Smooth muscle cell (in vitro differentiated cells): ENCODE results near the gene SPATA6. TPM values are rescaled to one million over a fixed set of nuclear protein-coding genes. Genes with fewer than 3 reads are reported as not detected.
"Not testable (repeated sequence)": the region's sequence is repeated elsewhere in the genome, so short reads cannot be mapped to it uniquely, and the experiment has no call there.

Experiments used
- DNase-seq: peaks from one replicate; lab custom pipeline; 2025; ENCODE audit not compliant: unreplicated experiment; lab: John Stamatoyannopoulos, UW
- H2AFZ ChIP-seq: fragments of 200-600 bp; sonication (generic); 2 replicates; pipeline ENCODE4 v1.6.0; 2016; ENCODE audit warnings: antibody characterized with exemption, low read depth, mild to moderate bottlenecking
- H3F3A ChIP-seq: fragments of 200-600 bp; sonication (generic); 2 replicates; pipeline ENCODE4 v1.6.0; 2017; ENCODE audit warnings: antibody characterized with exemption, low read depth
- H3K27ac ChIP-seq: fragments of 200-600 bp; sonication (generic); 2 replicates; pipeline ENCODE4 v1.5.1; 2016; ENCODE audit warnings: low read depth, mild to moderate bottlenecking
- H3K27me3 ChIP-seq: fragments of 200-600 bp; sonication (generic); 2 replicates; pipeline ENCODE4 v1.6.1; 2016; ENCODE audit warnings: low read depth, mild to moderate bottlenecking
- H3K36me3 ChIP-seq: fragments of 200-600 bp; sonication (generic); 2 replicates; pipeline ENCODE4 v1.5.1; 2016; ENCODE audit warnings: low read depth
- H3K4me1 ChIP-seq: fragments of 200-600 bp; sonication (generic); 2 replicates; pipeline ENCODE4 v1.5.1; 2016; ENCODE audit warnings: low read depth
- H3K4me2 ChIP-seq: fragments of 200-600 bp; sonication (generic); 2 replicates; pipeline ENCODE4 v1.6.0; 2016; ENCODE audit warnings: mild to moderate bottlenecking
- H3K4me3 ChIP-seq: fragments of 200-600 bp; sonication (generic); 2 replicates; pipeline ENCODE4 v1.5.1; 2016; ENCODE audit warnings: mild to moderate bottlenecking
- H3K79me2 ChIP-seq: fragments of 200-600 bp; sonication (generic); 2 replicates; pipeline ENCODE4 v1.6.0; 2016; ENCODE audit warnings: low read depth, mild to moderate bottlenecking
- H3K9ac ChIP-seq: fragments of 200-600 bp; sonication (generic); 2 replicates; pipeline ENCODE4 v1.6.0; 2016; ENCODE audit warnings: low read depth
- H3K9me3 ChIP-seq: fragments of 200-600 bp; sonication (generic); replicated peaks from 2 replicates; pipeline ENCODE4 v1.5.1; 2016; ENCODE audit warnings: low read depth
- H4K20me1 ChIP-seq: fragments of 200-600 bp; sonication (generic); 2 replicates; pipeline ENCODE4 v1.6.0; 2016; ENCODE audit warnings: low read depth
- WGBS: methylation state at CpG from one replicate; pipeline ENCODE4 v1.1.7; 2016; ENCODE audit warnings: low lambda C conversion rate; 5-methylcytosine and 5-hydroxymethylcytosine counted together
- polyA plus RNA-seq: library from polyadenylated mRNA; unstranded; fragments of >200 nt; fragmentation: Nextera tagmentation; extraction: Ambion mirVana; gene quantifications from 2 replicates; pipeline ENCODE4 v1.2.1, GENCODE V29; 2016
- total RNA-seq: library from RNA; depleted of rRNA; stranded (reverse); fragments of >200 nt; gene quantifications from 2 replicates; pipeline ENCODE4 v1.2.3, GENCODE V29; 2014
- TF ChIP-seq, protein P1 (sequence below): fragments of 200-600 bp; sonication (generic); IDR thresholded peaks from 2 replicates; pipeline ENCODE4 v1.5.1; 2017; ENCODE audit warnings: borderline replicate concordance, mild to moderate bottlenecking, antibody characterized with exemption; ENCODE audit not compliant: insufficient read depth, poor library complexity, severe bottlenecking

The SPATA6 gene
- total and polyA plus RNA-seq, 2 experiments from 2014 or later = 6.1 to 6.9 TPM

DNA sequence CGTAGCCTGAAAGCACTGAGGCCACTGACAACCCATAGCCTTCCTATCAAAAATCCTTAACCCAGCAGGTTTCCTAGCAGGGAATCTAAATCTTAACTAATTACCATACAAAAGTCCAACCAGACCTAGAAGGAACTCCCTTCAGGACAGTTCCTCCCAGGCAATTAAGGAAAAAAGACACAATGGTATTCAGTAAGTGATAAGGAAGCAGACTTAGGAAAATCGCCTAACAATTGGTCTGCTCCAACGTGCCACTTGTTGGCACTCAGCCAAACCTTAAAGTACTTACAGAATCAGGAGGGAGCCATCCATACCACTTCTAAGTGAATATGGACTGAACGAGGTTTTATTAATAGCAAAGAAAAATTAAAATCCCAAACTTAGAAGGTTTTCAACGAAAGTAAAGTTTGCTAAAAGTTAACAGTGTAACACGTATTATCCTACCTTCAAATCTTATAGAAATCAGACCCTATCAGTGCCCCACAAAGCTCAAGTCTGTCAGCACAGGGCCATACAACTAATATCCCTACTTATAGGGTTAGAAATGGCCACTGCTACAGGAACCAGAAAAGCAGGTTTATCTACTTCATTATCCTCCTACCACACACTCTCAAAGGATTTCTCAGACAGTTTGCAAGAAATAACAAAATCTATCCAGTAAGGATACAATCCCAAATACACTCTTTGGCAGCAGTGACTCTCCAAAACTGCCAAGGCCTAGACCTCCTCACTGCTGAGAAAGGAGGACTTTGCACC, 29.0 kb downstream of the SPATA6 start:
- Histone ChIP-seq H3K9ac (no peak overlapping the region), H3K4me2 (no peak overlapping the region), H3K9me3 (no peaks in the 10 kb centered on the region), H3K4me1 (no peaks in the 10 kb centered on the region), H2AFZ (no peak overlapping the region), H3K36me3 (no peaks in the 10 kb centered on the region), H3K27me3 (no peaks in the 10 kb centered on the region), H3K79me2 (no peaks in the 10 kb centered on the region), H4K20me1 (no peaks in the 10 kb centered on the region), H3F3A (no peaks in the 10 kb centered on the region), H3K27ac (no peak overlapping the region), H3K4me3 (no peak overlapping the region)
- 74% methylated on average over 6 of the region's 6 CpGs for WGBS
- TF ChIP-seq, protein P1, sequence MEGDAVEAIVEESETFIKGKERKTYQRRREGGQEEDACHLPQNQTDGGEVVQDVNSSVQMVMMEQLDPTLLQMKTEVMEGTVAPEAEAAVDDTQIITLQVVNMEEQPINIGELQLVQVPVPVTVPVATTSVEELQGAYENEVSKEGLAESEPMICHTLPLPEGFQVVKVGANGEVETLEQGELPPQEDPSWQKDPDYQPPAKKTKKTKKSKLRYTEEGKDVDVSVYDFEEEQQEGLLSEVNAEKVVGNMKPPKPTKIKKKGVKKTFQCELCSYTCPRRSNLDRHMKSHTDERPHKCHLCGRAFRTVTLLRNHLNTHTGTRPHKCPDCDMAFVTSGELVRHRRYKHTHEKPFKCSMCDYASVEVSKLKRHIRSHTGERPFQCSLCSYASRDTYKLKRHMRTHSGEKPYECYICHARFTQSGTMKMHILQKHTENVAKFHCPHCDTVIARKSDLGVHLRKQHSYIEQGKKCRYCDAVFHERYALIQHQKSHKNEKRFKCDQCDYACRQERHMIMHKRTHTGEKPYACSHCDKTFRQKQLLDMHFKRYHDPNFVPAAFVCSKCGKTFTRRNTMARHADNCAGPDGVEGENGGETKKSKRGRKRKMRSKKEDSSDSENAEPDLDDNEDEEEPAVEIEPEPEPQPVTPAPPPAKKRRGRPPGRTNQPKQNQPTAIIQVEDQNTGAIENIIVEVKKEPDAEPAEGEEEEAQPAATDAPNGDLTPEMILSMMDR = no peak
- no peak for DNase-seq

DNA sequence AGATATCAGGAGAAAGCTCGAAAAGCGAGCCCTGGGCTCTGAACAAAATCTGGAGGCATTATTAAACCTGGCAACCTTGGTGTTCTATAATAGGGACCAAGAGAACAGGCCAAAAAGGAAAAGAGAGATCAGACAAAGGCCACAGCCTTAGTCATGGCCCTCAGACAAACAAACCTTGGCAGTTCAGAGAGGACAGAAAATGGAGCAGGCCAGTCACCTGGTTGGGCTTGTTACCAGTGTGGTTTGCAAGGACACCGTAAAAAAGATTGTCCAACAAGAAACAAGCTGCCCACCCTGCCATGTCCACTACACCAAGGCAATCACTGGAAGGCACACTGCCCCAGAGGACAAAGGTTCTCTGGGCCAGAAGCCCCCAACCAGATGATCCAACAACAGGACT, 31.2 kb downstream of the SPATA6 start:
- not testable (repeated sequence) for H3K4me3 ChIP-seq, H3K9me3 ChIP-seq, H2AFZ ChIP-seq, H4K20me1 ChIP-seq, H3K27me3 ChIP-seq, H3K36me3 ChIP-seq, H3K27ac ChIP-seq, H3K4me1 ChIP-seq, H3K79me2 ChIP-seq, H3K4me2 ChIP-seq, DNase-seq, H3K9ac ChIP-seq, H3F3A ChIP-seq
- 89% methylated on average over 3 of the region's 3 CpGs for WGBS

DNA sequence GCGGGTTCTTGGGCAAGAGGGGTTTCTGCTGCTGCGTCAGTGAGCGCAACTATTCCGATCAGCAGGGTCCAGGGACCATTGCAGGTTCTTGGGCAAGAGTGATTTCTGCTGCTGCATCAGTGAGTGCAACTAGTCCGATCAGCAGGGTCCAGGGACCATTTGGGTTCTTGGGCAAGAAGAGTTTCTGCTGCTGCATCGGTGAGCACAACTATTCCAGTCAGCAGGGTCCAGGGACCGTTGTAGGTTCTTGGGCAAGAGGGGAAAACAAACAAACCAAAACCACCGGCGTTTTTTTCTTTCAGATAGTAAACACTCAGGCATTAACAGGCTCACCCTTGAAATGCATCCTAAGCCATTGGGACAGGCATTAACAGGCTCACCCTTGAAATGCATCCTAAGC, 32.6 kb downstream of the SPATA6 start:
- no peaks in the 10 kb centered on the region for H3K9me3 ChIP-seq

DNA sequence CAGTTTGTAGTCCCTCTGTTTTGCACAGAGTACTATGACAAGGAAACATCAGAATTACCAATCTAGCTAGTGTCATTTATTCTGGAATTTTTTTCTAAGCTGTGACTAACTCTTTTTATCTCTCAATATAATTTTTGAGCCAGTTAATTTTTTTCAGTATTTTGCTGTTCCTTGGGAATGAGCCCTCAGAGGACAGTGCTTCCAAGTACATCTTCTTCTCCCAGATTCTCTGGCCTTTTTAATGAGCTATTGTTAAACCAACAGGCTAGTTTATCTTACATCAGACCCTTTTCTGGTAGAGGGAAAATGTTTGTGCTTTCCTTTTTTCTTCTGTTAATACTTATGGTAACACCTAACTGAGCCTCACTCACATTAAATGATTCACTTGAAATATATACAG, 34.6 kb downstream of the SPATA6 start:
- not testable (repeated sequence) for H2AFZ ChIP-seq, DNase-seq, H3K9me3 ChIP-seq, H3K27me3 ChIP-seq, H3K36me3 ChIP-seq, H3F3A ChIP-seq, H3K27ac ChIP-seq, H3K79me2 ChIP-seq, H3K4me3 ChIP-seq, H3K4me1 ChIP-seq, H4K20me1 ChIP-seq, H3K9ac ChIP-seq, H3K4me2 ChIP-seq

More for the DNA sequence above, 32.6 kb downstream of the SPATA6 start:
- no peak overlapping the region for H3K9ac ChIP-seq
- 97% methylated on average over 9 of the region's 9 CpGs for WGBS
- no peaks in the 10 kb centered on the region for H3K27me3 ChIP-seq
- H3F3A ChIP-seq = no peaks in the 10 kb centered on the region
- H3K27ac ChIP-seq = no peak overlapping the region
- no peaks in the 10 kb centered on the region for H3K4me1 ChIP-seq
- DNase-seq = no peak
- no peak overlapping the region for H3K4me3 ChIP-seq
- no peak overlapping the region for H3K4me2 ChIP-seq
- no peaks in the 10 kb centered on the region for H4K20me1 ChIP-seq
- H3K36me3 ChIP-seq = no peaks in the 10 kb centered on the region
- no peak overlapping the region for H2AFZ ChIP-seq
- no peaks in the 10 kb centered on the region for H3K79me2 ChIP-seq
- TF ChIP-seq, protein P1 = no peak

DNA sequence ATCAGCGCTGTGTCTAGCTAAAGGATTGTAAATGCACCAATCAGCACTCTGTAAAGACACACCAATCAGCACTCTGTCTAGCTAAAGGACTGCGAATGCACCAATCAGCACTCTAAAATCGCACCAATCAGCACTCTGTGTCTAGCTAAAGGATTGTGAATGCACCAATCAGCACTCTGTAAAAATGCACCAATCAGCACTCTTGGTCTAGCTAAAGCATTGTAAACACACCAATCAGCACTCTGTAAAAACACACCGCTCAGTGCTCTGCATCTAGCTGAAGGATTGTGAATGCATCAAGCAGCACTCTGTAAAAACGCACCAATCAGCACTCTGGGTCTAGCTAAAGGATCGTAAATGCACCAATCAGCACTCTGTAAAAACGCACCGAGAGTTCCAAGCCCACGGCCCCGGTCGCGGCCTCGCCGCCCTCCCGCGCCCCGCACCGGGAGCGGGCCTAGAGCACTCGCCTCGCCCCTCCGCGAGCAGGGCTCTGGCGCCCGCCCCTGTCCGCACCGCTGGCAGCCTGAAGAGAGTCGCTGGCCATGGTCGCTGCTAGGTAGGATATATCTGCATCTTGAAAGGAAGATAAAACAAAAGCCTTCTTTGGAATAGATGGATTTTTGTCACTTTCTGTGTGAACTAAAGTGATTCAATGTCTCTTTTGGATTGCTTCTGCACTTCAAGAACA, 36.5 kb downstream of the SPATA6 start:
- not testable (repeated sequence) for H4K20me1 ChIP-seq, H3K4me3 ChIP-seq, H3K4me1 ChIP-seq, H3F3A ChIP-seq, H3K9ac ChIP-seq, DNase-seq, H2AFZ ChIP-seq, H3K36me3 ChIP-seq, H3K4me2 ChIP-seq, H3K27me3 ChIP-seq, H3K79me2 ChIP-seq, H3K9me3 ChIP-seq, H3K27ac ChIP-seq
- 97% methylated on average over 29 of the region's 29 CpGs for WGBS
